Measurements from ENCODE around the gene PDE4B.

- TF ChIP-seq EZH2 (IDR thresholded peaks at IDR 0.05; ENCODE audit: borderline replicate concordance, low read length) (no peak), CTCF (conservative IDR thresholded peaks at IDR 0.05 in 1 of 2, IDR thresholded peaks at IDR 0.05 in 1 of 2; ENCODE audit: extremely low read depth in 1 of 2, insufficient read depth in 1 of 2, low read depth in 1 of 2, low read length in 2 of 2) (no peak)
Measured at GRCh38 chr1:66422804-66423203, 630.1 kb downstream of the PDE4B start.
